ENCODE data around the gene EMC6. TPM values are rescaled to one million over a fixed set of nuclear protein-coding genes. Genes with fewer than 3 reads are reported as not detected.
"Not testable (repeated sequence)": the region's sequence is repeated elsewhere in the genome, so short reads cannot be mapped to it uniquely, and the experiment has no call there.

The EMC6 gene
- total RNA-seq, 1 donor from 2014 or later, result 18.4 TPM

DNA sequence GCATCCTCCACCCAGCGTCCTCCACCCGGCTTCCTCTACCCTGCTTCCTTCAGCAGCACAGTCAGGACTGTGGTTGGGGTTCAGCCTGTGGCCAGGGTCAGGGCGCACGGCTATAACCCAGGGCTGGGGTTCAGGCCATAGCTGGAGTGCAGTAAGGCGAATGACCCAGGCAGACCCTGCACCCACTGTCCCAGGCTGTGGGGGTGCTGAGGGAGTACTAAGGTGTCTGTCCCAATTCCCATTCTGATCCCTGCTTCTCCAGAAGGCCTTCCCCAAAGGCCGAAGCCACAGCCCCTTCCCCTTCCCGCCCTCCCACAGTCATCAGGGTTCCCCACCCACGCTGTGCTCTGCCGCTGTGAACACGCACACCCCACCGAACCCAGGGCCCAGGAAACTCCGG is 12.4 kb downstream of the EMC6 start:
- DNase-seq (ENCODE audit: low read depth in 2 of 2), result no peak

DNA sequence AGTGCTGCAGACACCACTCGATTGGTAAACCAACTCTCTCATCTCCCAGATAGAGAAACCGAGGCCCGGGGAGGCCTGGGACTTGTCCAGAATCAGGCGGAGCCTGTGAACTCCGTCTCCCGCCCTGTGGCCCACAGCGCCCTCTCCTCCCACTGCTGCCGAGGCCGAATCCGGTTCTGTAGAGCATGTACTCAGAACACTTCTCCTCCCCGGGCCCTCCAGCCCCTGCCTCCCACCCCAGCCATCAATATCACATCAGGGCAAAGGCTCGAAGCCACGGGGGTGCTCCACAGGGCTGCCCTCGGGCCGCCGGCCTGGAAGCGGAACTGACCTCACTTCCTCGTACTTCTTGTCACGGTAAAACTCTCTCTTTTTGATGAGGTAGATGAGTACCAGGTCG is 13.0 kb downstream of the EMC6 start:
- no peak for DNase-seq (ENCODE audit: low read depth in 2 of 2)

GRCh38 chr17:3682033-3682432 is 13.4 kb downstream of the EMC6 start:
- no peak for DNase-seq (ENCODE audit: low read depth in 2 of 2)

GRCh38 chr17:3683054-3683511 is 14.5 kb downstream of the EMC6 start:
- peak in 1 of 2 donors; percentile 28 for DNase-seq (ENCODE audit: low read depth in 2 of 2)

DNA sequence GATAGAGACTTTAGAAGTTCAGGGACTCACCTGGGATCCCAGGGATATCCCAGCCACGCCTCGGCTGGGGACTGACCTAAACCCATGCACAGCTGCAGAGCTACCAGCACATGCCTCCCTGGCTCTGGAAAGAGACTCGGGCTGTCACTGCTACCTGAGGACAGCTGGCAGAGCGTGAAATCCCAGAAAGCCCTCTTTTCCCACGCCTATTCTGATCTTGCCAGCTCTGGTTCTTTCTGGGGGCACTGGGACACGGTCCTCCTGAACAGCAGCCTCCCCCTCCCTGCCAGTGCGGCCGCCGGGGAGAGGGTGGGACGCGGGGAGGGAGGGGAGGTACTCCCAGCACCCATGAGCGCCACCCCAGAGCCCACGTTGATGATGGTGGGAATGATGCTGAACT is 16.6 kb downstream of the EMC6 start:
- no peak for DNase-seq (ENCODE audit: low read depth in 2 of 2)

DNA sequence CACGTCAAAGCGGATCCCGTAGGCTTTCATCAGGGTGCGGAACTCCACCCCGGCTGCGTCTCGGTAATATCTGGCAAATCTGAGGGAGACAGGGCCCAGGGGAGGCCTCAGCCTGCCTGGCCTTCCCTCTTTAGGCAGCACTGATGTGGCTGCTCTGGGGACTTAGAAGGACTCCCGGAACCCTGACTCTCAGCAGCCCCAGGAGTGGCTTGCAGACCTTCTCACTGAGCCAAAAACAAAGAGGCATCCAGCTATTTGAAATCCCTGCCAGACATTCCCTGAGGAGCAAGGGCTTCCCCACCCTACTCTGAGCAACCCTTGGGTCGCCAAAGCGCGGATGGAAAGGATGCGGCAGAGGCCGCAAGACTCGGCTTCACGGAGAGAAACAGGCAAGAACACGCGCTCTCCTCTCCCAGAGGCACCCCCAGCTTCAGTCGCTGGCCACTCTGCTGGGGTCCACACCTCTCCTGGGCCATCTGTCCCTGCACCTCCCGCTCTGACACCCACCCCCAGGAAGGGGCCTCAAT is 19.5 kb downstream of the EMC6 start:
- no peak for DNase-seq (ENCODE audit: low read depth in 2 of 2)

DNA sequence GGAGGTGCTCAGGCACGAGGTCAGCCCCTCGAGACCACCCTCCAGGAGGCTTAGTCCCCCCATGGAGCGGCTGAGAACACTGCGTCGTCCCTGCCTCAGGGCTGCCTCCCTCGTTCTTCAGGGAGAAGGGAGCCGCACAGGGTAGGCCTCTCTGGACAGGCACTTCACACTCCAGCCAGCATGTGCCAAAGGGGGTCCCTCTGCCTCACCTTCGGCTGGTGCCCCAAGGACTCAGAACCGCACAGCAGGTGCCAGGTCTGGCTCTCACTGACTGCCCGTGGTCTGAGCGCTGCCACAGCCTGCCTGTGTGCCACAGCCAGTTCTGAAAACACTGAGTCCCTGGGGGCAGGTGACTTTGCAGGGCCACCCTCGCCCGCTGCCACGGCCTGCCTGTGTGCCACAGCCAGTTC is 20.2 kb downstream of the EMC6 start:
- DNase-seq (ENCODE audit: low read depth in 2 of 2), result no peak

DNA sequence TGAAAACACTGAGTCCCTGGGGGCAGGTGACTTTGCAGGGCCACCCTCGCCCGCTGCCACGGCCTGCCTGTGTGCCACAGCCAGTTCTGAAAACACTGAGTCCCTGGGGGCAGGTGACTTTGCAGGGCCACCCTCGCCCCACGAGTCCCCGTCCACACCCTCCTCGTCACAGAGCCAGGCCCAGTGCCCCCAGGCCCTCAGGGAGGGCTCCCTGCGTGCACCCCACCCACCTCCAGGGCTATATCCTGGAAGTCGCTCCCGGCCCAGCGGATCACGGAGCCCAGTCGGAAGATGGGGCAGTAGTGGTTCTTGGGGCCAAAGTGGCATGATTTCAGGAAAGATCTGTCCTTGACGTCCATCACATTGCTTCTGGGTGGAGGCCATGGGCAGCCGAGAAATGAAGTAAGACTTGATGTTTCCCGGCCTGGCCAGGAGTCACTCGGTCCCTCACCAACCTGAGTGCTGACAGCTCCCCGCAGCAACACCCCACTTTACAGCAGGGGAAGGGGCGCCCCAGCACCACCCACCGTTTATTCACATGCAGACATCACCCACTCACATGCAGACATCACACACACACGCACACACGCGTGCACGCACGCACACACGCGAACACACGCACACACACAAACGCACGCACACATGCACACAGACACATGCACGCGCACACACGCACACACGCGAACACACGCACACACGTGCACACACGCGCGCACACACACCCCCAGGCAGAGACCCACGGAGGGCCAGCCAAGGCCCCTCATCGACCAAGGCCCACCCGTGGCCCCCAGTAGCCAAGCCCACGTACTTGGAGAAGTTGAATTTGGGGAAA is 20.9 kb downstream of the EMC6 start:
- DNase-seq (ENCODE audit: low read depth in 2 of 2), result no peak

DNA sequence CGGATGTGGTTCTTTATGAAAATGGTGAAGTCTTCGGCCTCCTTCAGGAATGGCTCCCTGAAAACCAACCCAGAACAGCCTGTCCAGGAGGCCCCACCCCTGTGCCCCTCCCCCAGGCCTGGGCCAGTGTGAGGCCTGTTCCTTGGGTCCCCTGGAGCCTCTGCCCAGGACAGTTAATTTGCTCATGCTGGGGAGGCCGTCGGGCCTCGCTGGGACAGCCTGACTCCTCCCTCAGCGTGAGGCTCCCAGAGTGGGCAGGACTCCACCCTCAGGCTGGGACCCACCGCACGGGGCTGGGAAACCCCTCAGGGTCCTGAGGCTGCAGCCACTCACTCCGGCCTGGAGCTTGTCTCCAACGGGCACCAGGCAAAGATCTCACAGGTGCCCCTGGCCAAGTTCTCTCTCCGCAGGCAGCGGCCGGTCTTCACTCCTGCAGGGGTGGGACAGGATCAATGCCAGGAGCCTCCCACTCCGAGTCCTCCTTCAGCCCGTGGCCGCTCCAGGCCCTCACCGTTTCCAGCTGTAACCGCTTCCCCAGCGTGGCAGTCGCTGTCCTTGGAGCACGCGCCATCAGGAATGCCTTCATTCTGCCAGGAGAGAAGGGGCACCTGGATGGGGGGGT is 21.6 kb downstream of the EMC6 start:
- no peak for DNase-seq (ENCODE audit: low read depth in 2 of 2)

- no peak for DNase-seq (ENCODE audit: low read depth in 2 of 2)
These were observed 23.0 kb downstream of the EMC6 start for GRCh38 chr17:3691617-3692067.

DNA sequence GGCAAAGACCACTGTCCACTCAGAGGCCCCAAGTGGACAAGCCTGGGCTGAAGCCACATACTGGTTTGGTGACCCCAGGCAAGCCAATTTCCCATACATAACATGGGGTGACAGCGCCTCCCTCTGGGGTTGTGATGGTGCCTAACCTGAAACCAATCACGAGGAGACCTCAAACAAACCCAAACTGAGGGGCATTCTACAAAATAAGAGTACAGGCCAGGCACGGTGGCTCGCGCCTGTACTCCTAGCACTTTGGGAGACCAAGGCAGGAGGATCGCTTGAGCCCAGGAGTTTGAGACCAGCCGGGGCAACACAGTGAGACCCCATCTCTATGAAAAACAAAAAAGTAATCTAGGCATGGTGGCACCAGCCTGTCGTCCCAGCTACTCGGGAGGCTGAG is 23.7 kb downstream of the EMC6 start:
- no peak for DNase-seq (ENCODE audit: low read depth in 2 of 2)

- DNase-seq (ENCODE audit: low read depth in 2 of 2), result no peak
These were observed 24.5 kb downstream of the EMC6 start for GRCh38 chr17:3693141-3693540.

DNA sequence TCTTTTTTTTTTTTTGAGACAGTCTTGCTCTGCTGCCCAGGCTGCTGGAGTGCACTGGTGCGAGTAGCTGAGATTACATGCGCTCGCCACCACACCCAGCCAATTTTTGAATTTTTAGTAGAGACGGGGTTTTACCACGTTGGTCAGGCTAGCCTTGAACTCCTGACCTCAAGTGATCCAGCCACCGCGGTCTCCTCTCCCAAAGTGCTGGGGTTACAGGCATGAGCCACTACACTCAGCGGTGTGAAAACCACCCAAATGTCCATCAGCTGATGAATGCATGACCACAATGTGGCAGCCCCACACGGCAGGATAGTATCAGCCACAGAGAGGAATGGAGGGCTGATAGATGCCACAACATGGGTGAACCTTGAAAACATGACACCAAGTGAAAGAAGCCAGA is 25.2 kb downstream of the EMC6 start:
- no peak for DNase-seq (ENCODE audit: low read depth in 2 of 2)

GRCh38 chr17:3695129-3695722 is 26.6 kb downstream of the EMC6 start:
- no peak for DNase-seq (ENCODE audit: low read depth in 2 of 2)

- peak in 1 of 2 donors; percentile 14 for DNase-seq (ENCODE audit: low read depth in 2 of 2)
These were observed 27.3 kb downstream of the EMC6 start, which contains the start of gene P2RX5 for GRCh38 chr17:3695723-3696411. TSS of gene P2RX5 (minus strand) at chr17:3696155. CDS start at chr17:3696005, 150 bp downstream.

GRCh38 chr17:3697103-3697476 is 28.5 kb downstream of the EMC6 start:
- DNase-seq (ENCODE audit: low read depth in 2 of 2), result no peak

- DNase-seq (ENCODE audit: low read depth in 2 of 2), result no peak
These were observed 29.5 kb downstream of the EMC6 start for GRCh38 chr17:3698139-3698538.

DNA sequence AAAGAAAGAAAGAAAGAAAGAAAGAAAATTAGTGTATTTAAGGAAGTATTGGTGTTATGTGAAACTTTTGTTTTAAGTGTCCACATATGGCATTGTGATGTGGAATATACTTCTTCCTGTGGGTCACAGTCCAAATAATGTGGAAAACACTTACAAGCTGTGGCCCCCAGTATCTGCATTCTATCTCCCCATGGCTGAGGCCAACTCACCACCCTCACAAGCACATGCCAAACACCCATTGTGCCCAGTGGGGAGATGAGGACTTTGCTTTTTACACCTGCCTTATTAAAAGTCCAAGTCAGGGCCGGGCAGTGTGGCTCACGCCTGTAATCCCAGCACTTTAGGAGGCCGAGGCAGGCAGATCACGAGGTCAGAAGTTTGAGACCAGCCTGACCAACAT is 31.3 kb downstream of the EMC6 start:
- DNase-seq (ENCODE audit: low read depth in 2 of 2), result no peak

DNA sequence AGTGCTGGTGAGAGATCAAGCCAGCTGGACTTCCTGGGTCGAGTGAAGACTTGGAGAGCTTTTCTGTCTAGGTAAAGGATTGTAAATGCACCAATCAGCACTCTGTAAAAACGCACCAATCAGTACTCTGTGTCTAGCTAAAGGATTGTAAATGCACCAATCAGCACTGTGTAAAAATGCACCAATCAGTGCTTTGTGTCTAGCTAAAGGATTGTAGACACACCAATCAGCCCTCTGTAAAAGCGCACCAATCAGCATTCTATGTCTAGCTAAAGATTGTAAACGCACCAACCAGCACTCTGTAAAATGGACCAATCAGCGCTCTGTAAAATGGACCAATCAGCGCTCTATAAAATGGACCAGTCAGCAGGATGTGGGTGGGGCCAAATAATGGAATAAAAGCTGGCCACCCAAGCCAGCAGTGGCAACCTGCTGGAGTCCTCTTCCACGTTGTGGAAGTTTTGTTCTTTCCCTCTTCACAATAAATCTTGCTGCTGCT is 33.5 kb downstream of the EMC6 start:
- DNase-seq (ENCODE audit: low read depth in 2 of 2), result not testable (repeated sequence)

DNA sequence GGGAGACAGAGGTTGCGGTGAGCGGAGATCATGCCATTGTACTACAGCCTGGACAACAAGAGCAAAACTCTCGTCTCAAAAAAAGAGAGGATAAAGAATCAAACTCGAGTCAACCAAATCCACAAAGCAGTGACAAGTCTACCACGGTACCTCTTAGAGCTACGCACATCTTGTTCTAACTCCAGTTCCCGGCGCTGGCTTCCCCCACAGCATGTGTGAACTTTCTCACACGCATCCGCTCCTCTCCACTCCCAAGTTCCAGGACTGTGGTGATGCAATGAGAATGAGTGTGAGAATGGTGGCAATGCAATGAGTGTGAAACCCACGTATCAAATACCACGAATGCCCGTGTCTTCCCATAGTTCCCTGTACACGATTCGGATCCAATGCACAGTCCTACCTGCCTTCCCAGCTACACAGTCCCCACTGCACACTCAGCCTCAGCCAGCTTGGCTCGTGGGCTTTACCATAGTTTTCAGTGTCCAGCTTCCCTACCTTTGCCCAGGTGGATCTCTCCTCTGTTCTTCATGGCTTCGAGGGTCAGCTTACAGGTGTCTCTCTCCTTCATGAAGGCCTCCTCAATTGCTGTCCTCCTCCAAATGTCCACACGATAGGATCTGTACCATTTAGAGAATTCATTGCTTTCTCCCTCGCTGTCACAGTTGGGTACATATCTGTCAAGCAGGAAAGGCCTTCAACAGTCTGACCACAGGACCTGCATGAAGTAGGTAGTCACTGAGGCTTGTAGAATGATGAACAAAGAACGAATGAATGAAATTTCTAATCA is 36.5 kb downstream of the EMC6 start:
- DNase-seq (ENCODE audit: low read depth in 2 of 2), result no peak

DNA sequence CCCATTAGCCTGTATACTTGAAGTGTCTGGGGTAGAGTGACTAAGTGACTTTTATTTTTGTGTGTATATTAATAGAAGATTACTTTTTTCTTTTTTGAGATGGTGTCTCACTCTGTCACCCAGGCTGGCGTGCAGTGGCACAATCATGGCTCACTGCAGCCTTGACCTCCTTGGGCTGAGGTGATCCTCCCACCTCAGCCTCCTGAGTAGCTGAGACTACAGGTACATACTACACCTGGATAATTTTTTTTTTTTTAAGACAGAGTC is 37.0 kb downstream of the EMC6 start:
- DNase-seq (ENCODE audit: low read depth in 2 of 2), result not testable (repeated sequence)
